B cell (primary cell): ENCODE results near the gene ARHGAP28.

Experiments used
- EZH2 ChIP-seq: IDR thresholded peaks from 2 replicates; pipeline ENCODE4 v1.6.1; 2012; ENCODE audit warnings: borderline replicate concordance, low read depth, mild to moderate bottlenecking, moderate library complexity, low read length; ENCODE audit not compliant: insufficient read depth, poor library complexity, severe bottlenecking
- TF ChIP-seq, protein P1 (sequence below): fragments of 200-600 bp; IDR thresholded peaks from one replicate; pipeline ENCODE4 v1.8.0; 2022; ENCODE audit warnings: antibody characterized with exemption, mild to moderate bottlenecking

DNA sequence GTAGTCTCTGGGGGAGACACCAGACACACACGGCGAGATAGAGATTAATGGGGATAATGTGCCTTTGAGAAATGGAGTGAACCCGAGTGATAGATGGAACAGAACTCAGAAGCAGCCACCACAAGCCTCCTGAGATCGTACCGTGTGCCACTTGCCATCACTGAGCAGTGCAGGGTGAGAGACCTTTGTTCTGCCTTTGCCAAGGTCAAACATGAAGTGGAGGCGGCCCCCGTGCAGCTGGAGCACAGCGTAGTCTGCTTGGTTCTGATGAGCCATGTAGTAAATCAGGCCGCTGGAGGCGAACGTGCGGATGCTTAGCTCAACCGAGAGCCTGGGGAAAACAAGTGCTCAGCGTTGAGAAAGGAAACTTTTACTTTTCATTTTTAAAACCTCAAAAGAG lies 221.1 kb downstream of the ARHGAP28 start:
- TF ChIP-seq, protein P1, sequence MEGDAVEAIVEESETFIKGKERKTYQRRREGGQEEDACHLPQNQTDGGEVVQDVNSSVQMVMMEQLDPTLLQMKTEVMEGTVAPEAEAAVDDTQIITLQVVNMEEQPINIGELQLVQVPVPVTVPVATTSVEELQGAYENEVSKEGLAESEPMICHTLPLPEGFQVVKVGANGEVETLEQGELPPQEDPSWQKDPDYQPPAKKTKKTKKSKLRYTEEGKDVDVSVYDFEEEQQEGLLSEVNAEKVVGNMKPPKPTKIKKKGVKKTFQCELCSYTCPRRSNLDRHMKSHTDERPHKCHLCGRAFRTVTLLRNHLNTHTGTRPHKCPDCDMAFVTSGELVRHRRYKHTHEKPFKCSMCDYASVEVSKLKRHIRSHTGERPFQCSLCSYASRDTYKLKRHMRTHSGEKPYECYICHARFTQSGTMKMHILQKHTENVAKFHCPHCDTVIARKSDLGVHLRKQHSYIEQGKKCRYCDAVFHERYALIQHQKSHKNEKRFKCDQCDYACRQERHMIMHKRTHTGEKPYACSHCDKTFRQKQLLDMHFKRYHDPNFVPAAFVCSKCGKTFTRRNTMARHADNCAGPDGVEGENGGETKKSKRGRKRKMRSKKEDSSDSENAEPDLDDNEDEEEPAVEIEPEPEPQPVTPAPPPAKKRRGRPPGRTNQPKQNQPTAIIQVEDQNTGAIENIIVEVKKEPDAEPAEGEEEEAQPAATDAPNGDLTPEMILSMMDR: no peak
- TF ChIP-seq EZH2: no peak
